ENCODE results near the gene PRKCE.
"Not testable (repeated sequence)": the region's sequence is repeated elsewhere in the genome, so short reads cannot be mapped to it uniquely, and the experiment has no call there.

Gene PRKCE

GRCh38 chr2:45844796-45845457, 193.5 kb downstream of the PRKCE start:
- no peak for DNase-seq

GRCh38 chr2:45845566-45845965, 194.1 kb downstream of the PRKCE start:
- DNase-seq = no peak

DNA sequence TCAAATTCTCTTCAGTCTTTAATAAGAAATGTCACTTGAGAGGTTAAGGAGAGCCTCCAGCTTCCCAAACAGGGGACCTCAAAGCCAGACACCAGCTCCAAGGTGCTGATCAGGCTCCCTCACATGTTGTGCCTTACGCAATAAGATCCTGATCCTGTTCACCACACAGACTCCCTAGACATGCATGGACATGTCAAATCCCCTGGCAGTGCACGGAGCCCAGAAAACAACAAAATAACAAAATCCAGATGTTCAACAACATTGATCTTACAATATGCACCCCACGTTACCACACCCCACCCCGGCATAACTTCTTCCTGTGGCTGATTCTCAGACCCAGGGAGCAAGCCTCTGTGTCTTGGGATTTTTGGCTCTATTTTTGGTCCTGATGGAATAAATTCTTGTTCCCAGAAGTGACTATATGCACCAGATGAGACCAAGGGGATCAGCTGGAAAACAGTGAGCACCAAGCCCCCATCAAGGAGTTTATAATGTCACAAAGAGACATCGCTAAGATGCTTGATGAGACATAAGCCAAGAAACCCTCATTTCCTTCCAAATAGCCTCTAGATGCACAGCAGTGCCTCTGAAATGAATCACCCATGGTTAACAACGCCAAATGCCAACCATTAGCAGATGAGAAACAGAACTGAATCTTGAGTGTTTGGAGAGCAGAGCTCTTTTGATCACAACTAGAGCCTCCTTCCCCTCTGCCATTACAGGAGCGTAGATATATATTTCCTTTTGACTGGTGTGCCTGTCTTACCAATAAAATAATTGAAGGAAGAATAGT, 198.2 kb downstream of the PRKCE start:
- no peak for DNase-seq

DNA sequence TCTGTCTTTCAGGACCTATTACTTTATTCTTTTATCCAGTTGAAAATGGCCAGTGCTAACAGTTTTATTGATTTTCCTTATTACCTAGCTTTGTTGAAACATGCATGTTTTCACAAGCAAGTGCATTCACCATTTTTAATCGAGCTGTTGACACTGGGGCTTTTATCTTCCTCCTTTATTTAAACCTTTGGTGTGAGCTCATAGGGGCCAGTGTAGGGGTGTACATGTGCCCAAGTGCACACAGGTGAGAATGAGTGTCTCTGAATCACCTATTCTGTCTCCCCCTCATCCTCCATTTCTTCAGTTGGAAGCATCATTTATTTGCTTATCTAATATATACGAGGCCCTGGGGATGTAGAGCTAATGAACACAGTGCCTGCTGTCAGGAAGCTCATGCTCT, 199.1 kb downstream of the PRKCE start:
- DNase-seq = no peak

DNA sequence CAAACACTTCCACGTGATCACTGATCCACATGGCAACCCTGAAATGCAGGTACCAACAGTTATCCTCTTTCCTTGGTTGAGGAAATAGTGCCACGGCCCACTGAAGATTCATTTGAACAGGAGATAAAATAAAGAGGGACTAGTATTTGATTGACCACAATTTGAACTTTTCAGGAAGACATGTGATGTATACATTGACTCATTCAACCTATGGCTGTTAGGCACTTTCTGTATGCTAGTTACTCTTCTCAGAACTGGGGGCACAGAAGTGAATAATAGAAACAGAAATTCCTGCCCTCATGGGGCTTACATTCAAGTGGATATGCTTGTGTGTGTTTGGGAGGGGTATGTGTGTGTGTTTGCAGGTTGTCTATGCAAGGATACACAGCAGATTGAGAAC, 199.6 kb downstream of the PRKCE start:
- DNase-seq = no peak

DNA sequence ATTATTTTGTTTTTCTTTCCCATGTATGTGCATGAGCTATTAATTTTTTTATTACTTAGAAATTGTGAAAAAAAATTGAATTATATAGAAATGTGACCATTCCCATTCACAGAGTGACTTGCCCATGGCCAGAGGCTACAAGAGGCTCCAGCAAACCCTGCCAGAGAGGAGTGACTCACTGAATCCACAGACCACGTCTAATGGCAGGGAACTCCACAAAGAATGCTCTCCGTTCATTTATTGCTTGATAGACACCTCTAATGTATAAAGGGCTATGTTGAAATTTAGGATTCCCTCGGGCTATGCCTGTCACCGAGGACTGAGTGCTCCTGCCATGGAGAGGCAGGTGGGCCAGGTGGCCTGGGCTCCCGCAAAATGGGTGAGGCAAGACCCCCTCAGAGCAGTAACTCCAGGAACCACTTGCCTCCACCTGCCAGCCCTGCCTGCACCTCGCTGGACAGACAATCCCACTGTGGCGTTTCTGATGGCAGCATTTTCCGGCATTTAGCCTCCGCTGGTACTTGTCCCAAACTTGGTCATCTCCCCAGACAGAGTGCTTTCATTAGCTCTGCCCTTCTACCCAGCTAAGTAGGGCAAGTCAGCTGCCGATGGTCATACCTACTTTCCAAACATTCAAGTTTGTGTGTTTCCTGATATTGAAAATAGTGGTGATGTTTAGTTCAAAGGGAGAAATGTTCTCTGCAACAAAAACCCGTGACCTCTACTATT, 200.3 kb downstream of the PRKCE start:
- DNase-seq = no peak

DNA sequence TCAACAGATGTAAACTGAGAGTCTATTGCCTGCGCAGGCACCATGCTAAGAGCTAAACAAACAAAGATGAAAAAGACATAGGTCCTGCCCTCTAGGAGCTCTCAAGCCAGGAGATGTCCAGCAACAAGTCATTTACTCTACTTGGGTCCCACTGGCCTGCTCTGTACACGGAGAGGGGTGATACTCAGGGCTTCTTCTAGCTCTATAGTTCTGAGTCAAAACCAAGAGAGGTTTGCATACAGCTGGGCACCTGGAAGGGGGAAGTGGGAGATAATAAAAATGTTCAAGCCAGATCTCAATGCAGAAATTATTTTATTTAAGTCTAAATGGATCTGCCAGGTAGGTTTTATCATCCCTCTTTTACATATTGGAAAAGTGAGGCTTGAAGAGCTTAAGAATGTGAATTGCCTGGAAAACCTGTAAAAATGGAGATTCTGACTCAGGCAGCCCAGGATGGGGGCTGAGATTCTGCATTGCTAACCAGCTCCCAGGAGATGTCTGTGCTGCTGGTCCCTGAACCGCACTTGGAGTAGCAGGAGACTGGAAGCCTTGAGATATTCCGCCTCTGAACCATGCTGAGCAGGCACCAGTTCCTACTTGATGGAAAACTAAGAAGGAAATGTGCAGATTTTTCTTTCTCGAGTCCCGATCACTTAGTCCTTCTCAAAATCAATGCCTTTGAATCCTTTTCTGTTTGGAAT, 201.1 kb downstream of the PRKCE start:
- DNase-seq = no peak

DNA sequence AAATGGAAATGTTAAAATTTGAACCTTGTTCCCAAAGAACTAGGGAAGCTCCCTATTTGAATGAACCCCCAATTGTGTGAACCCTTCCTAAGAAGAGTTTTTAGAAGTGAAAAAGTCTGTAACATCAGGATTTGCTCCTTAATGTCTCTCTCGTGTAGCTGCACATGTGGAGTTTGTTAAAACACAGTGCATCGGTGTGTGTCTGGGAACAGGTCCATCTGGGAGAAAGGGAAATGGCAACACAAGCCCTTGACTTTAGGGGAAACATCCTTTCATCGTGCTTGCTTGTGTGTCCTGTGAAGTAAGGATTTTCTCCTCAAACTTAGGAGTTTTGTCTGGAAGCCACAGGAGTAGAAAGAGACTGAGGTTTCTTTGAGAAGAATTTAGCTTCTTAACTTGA, 203.9 kb downstream of the PRKCE start:
- DNase-seq = no peak

DNA sequence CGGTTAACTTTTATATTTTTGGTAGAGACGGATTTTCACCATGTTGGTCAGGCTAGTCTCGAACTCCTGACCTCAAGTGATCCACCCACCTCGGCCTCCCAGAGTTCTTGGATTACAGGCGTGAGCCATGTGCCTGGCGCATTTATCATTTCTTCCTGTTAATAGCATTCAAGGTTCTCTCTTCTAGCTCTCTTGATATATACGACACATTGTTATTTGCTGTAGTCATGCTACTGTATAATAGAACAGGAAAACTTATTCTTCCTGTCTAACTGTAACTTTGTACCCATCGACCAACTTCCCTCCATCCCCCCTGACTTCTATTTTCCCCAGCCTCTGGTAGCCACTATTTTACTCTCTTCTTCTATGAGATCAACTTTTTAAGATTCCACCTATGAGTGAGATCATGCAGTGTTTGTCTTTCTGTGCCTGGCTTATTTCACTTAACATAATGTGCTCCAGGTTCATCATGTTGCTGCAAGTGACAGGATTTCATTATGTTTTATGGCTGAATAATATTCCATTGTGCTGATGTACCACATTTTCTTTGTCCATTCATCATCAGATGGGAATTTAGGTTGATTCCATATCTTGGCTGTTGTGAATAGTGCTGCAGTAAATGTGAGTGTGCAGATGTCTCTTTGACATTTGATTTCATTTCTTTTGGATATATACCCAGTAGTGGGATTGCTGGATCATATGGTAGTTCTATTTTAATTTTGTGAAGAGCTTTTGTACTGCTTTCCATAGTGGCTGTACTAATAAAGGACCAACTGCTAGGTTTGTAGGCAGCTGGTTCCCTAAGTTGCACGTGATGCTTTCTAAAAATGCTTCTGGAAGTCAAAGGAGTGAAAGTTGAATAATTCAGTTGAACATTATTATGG, 205.2 kb downstream of the PRKCE start:
- DNase-seq = no peak

GRCh38 chr2:45857275-45857609, 205.8 kb downstream of the PRKCE start:
- DNase-seq = no peak

- peak; percentile 19 for DNase-seq
Measured at GRCh38 chr2:45857867-45858520, 206.5 kb downstream of the PRKCE start.

DNA sequence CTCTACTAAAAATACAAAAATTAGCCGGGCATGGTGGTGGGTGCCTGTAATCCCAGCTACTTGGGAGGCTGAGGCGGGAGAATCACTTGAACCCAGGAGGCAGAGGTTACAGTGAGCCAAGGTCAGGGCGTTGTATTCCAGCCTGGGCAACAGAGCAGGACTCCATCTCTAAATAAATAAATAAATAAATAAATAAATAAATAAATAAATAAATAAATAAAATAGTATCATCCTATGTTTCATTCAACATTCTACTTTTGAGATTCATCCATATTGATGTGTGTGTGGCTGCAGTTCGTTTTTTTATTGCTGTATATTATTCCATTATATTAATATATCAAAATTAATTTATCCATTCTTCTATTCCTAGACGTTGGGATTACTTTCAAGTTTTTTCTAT, 207.4 kb downstream of the PRKCE start:
- DNase-seq = not testable (repeated sequence)

GRCh38 chr2:45859682-45860081, 208.2 kb downstream of the PRKCE start:
- DNase-seq = no peak

GRCh38 chr2:45860136-45861121, 209.0 kb downstream of the PRKCE start:
- DNase-seq = no peak

DNA sequence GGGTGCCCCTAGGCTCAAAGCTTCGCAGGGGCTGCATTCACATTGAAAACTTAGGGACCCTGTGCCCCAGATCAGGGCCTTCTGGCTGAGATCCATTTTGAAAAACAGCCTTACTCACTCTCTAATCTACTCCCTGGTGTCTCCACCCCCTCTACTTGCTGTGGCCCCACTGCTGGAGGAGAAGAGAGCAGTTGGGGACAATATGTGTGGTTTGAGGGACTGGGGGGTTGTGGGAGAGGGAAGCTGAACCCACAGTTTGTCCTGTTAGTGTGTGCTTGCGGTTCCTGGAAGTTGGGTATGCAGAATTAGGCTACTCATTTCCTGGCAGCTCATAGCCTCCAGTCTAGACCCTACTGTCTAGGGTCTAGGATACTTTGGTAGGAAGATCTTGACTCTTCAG, 211.4 kb downstream of the PRKCE start:
- no peak for DNase-seq

GRCh38 chr2:45864121-45864520, 212.6 kb downstream of the PRKCE start:
- DNase-seq = no peak

GRCh38 chr2:45867349-45867748, 215.9 kb downstream of the PRKCE start:
- DNase-seq = no peak

GRCh38 chr2:45867800-45868199, 216.3 kb downstream of the PRKCE start:
- no peak for DNase-seq

DNA sequence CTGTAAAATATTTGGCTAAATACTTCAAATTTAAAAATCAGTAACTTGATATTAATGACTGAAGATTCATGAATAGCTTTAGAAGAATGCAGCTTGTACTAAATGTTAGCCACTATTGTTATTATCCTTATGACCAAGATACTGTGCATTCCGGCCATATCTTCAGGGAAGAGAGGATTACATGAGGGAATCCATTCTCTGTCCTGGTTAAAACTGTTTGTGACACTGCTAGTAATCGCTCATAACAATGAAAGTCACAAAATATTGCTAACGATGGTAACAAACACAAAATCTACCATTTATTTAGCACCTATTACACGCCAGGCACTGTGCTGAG, 217.7 kb downstream of the PRKCE start:
- no peak for DNase-seq

DNA sequence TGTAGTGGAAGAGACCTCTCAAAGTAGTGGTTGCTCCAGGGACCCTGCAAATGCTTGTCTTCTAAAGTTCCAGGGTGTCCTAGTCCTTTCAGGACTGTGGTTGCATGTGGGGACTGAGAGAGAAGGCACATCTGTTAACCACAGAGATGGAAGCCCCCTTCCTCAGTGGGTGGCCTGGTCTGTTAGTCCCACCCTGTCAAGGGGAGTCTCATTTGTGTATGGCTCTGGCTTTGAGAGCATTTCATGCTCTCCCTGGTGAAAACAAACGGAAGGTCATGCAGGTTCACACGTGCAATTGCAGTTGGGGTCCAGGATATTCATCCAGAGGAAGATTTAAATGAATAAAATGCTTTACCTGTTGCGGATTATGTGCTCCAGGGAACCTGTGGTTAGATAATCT, 219.6 kb downstream of the PRKCE start:
- DNase-seq = no peak

DNA sequence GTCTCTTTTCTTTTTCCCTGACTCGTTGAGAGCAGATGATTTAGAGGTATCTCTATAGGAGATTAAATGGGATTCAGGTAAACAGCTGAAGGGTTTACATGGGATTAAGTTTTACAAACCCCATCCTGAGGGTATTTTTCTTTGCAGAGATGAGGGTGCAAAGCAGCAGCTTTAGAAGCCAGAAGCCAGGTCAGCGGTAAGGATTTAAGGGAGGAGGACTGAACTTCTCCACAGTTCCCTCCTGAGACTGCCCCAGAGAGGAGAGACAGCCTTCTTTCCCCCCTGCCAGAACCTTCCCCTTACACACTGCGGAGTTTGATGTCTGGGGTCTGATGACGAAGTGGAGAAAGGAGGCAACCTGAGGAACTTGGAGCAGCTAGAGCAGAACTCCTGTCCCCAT, 220.1 kb downstream of the PRKCE start:
- DNase-seq = no peak

Data from SHP77 treated with DMSO at 0.1 percent for 48 hours (cell line).